SHP77 (cell line): ENCODE results near the gene CMKLR1.

Source experiments
- DNase-seq, 2 experiments: peaks; one replicate each; lab custom pipeline; 2025; lab: John Stamatoyannopoulos, UW

The CMKLR1 gene, protein sequence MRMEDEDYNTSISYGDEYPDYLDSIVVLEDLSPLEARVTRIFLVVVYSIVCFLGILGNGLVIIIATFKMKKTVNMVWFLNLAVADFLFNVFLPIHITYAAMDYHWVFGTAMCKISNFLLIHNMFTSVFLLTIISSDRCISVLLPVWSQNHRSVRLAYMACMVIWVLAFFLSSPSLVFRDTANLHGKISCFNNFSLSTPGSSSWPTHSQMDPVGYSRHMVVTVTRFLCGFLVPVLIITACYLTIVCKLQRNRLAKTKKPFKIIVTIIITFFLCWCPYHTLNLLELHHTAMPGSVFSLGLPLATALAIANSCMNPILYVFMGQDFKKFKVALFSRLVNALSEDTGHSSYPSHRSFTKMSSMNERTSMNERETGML

DNA sequence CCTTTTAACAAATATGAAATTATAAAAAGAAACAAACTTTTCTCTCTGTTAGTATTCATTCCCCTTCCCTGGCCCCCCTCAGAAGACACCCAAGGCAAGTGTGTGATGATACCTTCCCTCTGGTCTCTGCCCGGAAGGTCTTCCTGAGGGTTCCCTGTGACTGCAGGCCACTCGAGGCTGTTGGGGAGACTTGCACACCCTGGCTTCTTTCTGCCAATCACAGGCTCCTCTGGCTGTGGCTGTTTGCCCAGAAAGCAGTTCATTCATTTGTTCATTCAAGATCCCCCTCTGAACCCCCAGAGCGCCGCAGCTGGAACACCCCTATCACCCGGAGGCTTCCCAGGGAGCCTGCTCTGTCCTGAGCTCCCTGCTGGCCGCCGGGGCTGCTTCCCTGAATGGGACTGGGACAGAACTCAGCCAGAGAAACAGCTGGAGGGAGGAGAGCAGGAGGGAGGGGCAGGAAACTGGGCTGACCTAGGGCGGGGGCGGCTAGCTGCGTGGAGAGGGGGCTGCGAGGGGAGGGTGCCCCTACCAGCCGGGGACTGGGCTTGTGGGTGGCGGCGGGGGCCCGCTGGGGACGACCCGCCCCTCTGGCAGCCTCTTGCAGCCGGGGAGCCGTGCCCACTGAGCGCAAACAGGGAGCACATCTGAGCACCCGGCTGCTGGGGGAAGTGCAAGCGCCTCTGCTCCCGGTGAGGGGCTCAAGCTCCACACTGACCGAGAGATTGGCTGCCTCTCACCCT lies at the start of gene CMKLR1:
CMKLR1 (minus strand) TSS at position 397 of the 743 bp plus-strand sequence. CDS start 45,720 bp downstream, outside the sequence.
- DNase-seq = no peak

DNA sequence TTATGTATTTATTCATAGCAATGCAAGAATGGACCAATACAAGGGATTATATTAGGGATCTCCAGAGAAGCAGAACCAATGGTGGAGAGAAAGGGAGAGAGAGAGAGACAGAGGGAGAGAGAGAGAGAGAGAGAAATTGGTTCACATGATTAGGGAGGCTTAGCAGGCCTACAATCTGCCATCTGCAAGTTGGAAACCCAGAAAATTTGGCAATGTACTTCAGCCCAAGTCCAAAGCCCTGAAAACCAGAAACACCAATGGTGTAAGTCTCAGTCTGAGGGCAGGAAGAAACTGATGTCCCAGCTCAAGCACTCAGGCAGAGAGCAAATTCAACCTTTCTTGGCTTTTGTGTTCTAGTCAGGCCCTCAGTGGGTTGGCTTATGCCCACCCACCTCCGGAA lies 48.7 kb upstream of the CMKLR1 start:
- DNase-seq = no peak

DNA sequence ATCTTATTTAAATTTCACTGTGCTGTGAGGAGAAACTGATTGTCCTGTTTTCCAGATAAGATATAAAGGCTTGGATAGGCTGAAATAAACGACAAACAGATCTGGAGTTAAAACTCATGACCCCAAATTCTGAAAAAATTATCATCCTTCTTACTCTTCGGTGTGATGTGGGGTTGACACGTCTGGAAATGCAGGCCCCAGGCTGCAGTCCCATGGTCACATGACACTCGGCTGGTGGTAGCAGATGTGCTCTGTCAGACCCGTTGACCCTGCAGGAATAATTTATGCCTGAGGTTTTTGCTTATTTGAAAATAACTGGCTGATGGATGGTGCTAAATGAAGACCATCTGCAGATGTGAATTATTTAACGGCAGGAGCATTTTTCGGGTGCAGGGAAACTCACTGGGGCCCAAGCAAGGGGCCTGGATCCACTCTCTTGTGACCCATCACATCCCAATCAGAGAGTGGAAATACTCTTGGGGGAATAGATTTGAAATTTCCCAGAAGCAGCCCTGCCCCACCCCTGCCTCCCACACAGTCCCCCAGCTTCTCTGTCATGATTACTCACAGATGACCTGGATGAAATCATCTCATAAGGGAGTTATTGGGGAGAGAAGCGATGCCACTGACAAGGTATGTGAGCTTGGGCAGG lies 47.7 kb upstream of the CMKLR1 start:
- DNase-seq = no peak

DNA sequence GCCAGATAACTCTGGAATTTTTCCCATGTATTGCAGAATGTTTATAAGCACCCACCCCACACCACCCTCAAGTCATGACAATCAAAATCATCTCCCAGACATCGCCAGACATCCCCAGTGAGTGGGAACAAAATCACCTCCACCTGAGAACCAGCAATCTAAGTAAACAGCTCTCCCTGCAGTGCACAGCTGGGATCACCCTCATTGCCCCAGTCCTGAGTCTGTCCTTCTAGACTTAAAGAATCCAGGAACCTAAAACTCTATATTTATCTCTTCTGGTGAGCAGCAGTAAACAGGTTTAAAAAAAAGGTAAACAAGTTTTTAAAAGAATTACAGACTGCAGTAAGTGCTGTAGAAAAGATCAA lies 43.3 kb upstream of the CMKLR1 start:
- no peak for DNase-seq

DNA sequence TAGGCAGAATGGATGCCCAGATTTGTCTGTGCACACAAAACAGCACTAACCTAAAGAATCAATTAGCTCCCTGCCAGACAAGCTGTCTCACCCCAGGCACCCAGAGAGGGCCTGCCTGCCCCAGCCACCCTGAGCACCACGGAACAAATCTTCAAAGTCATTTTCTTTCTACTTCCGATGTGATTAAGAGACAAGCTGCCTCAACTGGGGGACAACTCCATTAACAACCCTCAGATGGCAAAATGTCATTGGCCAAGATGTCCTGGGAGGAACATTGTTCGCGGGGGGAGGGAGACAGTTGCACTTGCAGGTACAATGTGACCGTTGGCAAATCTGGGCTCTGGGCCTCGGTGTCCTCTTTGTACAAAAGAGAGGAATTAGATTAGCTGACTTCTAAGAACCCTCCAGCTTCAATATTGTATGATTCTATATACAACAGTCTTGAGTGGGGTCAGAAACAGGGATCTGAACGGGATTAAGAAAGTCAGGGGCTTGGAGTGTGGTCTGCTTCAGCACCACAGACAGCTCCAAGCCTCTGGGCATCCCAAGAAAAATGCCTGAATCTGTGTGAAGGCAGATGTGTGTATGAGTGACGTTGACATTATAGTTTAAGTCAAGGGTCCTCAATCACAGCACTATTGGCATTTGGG lies 42.8 kb upstream of the CMKLR1 start:
- DNase-seq = no peak

DNA sequence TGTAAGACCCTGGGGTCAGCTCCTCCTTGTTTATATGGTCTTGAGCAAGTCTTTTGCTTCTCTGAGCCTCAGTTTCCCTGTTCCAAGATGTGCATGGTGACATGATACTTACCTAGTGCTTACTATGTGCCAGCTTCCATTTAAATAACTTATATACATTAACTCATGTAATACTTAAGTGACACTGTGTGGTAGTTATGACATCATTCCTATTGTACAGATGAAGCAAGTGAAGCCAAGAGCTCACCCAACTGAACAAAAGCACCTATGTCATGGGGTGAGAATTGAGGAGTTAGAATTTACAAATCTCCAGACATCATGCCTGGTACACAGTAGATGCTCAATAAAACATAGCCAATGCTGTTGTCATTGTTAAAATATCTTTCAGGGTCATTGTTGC lies 41.3 kb upstream of the CMKLR1 start:
- no peak for DNase-seq

DNA sequence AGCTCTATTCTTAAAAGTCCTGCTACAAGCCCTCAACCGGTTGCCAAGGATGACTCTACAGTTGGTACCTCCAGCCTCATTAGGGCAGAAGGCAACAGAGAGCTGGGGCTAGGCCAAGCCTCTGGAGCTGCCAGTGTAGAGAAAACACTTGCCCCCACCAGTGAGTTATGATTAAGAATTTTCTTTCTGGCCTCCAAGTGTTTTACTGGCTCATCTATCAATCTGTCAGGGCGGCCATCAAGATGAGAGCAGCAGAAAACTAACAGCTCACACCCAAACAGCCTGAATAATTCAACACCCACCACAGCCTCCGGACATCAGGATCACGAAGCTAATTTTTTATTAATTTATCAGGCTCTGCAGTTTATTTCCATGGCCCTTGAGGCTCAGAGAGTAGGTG lies 40.7 kb upstream of the CMKLR1 start:
- no peak for DNase-seq

DNA sequence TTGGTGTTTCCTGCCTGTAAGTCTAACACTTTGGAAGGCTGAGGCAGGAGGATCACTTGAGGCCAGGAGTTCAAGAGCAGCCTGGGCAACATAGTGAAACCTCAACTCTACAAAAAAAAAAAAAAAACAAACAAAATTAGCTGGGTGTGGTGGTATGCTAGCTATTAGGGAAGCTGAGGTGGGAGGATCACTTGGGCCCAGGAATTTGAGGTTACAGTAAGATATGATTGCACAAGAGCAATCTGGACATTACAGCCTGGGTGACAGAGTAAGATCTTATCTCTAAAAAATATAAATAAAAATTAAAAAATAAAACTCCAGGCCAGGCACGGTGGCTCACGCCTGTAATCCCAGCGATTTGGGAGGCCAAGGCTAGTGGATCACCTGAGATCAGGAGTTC lies 39.8 kb upstream of the CMKLR1 start:
- no peak for DNase-seq

DNA sequence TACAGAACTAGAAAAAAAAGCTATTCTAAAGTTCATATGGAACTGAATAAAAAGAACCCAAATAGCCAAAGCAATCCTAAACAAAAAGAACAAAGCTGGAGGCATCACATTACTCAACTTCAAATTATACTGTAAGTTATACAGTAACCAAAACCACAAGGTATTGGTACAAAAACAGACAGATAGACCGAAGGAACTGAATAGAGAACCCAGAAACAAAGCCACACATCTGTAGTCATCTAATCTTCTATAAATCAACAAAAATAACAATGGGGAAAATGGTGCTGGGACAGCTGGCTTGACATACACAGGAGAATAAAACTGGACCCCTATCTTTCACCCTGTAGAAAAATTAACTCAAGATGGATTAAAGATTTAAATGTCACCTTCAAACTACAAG lies 38.1 kb upstream of the CMKLR1 start:
- no peak for DNase-seq

DNA sequence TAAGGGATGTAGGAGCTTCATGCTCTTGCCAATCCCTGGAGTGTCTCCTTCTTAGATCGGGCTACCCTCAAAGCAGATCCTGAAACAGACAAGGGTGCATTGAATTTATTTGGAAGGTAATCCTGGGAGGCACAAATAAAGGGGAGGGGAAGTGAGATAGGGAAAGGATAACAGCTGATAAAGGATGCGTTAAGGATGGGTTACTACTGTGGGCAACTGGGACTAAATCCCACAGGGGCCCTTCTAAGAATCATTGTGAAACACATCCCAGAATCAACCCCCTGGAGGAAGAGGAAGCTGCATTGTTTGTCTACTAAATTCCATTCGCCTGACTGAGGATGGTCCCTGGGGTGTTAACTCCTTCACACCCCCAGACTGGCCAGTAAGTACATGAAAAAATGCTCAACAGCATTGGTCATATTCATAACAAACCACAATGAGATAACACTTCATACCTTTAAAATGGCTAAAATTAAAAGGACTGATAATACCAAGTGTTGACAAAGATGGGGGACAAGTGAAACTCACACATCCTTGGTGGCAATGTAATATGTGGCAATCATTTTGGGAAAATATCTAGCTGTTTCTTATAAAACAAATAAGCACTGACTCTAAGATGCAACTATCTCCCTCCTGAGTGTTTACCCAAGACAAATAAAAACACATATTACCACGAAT lies 37.0 kb upstream of the CMKLR1 start:
- no peak for DNase-seq

DNA sequence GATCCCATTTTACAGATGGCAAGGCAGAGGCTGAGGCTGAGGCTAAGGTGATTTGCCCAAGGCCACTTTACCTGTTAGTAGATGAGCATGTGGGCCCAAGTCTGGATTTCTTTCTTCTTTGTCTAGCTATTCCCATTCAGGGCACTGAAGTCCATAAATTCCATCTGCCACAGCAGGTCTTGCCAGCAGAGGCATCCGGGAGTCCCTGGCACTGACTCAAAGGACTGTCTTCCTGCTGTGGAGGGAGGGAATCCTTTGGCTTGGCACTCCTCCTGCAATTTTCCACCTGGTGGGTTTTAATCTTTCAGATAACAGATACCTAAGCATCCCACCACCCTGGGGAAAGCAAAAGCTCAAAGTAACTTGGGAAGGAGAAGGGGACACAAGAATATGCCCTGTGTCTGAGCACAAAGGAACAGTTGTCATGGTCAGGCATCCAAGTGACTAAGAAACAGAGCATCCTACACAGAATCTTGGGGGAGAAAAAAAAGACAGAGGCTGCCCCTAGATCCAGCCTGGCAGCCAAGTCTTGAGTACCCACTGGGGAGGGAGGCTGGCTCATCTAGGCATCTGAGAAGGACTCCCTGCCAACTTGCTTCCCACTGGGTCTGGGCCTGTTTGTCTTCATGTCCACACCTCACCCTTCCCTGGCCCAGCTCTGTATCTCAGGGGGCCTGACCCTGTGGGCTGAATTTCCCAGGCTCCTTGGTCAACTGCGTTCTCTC lies 35.6 kb upstream of the CMKLR1 start:
- DNase-seq = no peak

DNA sequence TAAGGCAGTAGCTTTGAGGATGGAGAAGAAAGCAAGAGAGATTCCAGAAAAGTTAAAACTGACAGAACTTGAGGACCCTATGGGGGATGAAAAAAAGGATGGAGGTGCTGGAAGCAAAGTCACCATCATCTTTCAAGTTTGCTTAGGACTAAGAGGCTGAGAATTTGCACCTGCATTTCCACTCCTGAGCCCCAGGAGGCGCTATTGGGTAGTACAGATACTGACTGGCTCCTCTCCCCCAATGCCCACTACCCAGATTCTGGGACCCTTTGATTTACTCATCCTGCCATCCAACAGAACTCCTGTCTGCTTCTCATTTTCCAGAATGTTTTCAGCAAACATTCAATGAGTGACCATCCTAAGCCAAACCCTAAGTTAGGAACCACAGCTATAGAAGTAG lies 34.0 kb upstream of the CMKLR1 start:
- no peak for DNase-seq

DNA sequence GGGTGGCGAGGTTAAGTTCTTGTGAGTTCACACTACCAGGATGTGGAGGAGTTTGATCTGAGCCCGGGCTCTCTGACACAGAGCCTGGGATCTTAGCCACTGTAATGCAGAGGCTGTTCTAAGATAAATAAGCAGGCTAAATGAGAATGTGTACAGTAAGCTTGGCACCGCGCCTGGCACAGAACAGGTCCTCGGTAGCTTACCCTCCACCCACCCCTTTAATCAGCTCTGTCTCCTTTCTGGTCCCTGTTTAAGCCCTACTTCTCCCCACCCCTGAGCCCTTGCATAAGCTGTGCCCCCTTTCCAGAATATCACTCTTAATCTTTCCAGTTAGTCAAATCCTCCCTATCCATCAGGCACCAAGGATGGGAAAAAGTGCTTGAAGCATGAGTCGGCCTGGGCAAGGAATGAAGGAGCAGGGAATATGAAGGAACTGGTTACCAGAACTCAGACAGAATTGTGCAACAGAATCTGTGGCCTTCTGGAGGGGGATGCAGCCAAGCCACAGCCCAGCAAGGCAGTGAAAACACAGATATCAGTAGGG lies 32.8 kb upstream of the CMKLR1 start:
- DNase-seq = no peak

DNA sequence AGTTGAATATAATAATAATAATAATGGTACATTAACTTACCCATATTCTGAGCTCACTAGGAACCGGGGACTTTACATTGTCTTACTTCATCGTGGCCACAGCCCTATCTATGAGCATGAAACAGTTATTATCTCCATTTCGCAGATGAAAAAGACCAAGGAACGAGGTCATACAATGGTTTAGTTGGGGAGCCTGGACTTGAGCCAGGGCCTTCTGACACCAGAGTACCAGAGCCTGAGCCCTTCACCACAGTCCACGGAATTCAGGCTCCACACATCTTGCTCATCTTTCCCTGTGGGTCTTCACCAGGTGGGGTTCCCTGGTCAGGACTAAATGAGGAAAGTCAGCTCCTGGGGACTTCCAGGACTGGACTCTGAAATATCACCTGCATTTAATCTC lies 31.3 kb upstream of the CMKLR1 start:
- DNase-seq = no peak

DNA sequence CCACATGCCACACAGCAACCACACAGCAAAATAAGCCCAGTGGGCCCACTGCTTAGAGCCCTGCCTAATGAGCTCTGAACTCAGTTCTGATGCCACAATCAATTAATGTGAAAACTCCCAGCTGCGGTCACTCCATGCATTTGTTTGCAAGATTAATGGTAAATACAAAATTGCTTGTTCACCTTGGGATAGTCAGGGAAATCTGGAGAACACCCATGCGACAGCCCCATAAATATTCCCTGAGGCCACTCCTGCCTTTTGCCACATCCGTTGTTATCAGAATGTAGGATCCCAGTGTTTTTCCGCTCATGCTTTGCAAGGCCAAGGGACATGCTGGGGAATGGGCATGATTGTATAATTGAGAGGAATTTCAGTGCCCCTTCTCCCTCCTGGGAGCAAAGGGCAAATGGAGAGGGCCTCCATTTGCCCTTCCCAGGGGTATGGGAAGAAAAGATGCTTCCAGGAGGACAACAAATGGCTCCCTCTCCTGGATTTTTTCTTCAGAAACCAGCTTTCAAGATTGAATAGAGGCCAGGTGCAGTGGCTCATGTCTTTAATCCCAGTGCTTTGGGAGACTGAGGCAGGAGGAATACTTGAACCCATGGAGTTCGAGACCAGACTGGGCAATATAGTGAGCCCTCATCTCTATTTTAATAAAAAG lies 30.8 kb upstream of the CMKLR1 start:
- no peak for DNase-seq

DNA sequence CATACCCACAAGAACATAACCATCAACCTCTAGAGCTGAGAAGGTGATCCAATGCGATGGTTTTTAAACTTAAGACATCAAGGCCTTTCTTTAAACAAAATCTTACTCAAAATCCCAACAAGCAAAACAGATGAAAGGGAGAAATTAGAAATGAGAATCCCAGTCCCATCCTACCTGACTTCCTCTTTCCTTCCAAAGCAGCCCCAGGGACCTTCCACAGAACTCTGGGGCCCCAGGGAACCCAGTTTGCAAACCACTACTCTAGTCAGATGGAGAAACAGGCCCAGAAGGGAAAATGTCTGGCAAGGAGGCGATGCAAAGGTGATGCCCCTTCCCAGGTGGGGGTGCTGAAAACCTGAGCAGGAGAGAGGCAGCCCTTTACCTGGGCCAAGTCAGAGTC lies 29.0 kb upstream of the CMKLR1 start:
- DNase-seq = no peak

DNA sequence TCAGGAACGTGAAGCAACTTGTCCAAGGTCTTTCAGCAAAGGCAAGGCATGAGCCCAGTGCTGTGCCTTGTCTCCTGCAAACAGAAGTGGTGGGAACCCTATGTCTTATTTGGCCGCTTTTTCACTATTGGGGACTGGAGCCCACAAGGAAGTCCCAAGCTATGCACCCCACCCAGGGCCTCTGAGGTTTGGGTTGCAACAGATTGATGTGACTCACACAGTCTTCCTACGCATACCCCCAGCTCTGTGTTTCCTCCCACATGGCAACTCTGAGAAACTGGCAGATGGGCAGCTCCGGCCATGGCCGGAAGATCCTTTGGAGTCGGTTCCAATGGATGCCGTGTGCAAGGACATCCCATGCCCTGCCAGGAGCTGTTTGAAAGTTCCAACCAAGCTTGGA lies 28.3 kb upstream of the CMKLR1 start:
- no peak for DNase-seq

DNA sequence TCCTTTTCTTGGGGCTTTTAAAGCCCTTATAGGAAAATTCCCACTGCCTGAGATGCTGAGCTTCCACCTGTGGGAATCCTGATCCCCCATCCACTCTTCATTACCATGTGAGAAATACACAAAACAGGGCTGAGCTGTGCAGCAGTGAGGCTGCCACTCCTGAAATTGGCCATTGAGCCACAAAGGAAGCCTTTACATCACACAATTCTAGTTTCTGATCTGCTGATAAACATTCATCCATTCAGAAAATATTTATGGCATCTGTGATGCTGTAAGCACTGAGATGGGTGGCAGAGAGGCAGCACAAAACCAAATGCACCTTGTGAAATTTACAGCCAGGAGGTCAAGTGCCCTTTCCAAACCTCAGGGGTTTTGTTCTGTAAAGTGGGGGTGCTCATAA lies 26.2 kb upstream of the CMKLR1 start:
- no peak for DNase-seq

DNA sequence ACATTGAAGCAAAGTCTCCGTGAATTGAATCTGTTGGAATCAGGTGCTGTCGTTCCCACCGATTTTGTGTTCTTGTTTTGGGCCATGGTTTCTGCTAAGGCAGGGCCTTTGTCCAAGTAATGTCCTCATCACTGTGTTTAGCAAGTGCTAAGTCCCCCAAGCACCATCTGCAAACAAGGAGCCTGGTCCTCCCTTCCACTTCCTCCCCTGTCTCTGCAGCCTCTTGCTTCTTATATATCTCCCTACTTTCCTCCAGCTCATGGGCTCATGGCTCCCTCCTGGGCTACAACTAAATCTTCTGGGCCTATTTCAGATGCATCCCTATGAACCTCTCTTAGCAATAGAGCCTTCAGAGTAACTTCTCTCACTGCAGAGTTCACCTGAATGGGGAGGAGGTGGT lies 25.8 kb upstream of the CMKLR1 start:
- no peak for DNase-seq

DNA sequence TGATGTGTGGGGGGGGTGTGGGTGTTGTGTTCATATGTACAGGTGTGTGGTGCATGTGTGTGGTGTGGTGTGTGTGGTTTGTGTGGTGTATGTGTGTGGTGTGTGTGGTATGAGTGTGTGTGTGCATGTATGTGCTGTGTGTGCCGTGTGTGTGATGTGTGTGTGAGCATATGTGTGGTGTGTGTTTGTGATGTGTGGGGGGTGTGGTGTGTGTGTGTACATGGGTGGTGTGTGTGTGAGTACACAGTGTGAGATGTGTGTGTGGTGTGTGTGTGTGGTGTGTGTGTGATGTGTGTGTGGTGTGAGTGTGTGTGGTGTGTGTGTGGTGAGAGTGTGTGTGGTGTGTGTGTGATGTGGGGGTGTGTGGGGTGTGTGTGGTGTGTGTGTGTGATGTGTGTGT lies 24.5 kb upstream of the CMKLR1 start:
- no peak for DNase-seq

DNA sequence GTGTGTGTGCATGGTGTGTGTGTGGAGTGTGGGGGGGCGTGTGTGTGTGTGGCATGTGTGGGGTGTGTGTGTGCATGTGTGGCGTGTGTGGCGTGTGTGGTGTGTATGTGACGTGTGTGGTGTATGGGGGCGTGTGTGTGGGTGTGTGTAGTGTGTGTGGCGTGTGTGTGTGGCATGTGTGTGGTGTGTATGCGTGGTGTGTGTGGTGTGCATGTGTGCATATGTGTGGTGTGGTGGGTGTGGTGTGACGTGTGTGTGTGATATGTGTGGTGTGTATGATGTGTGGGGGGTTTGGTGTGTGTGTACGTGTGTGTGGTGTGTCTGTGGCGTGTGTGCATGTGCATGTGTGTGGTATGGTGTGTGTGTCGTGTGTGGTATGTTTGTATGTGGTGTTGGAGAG lies 24.1 kb upstream of the CMKLR1 start:
- no peak for DNase-seq
